GM18505 (cell line): ENCODE measurements around the gene BRI3.

Experiments used
- ATAC-seq: cut with Tn5 transposase; IDR thresholded peaks from one replicate; pipeline ENCODE4 v1.9.1; 2021; ENCODE audit not compliant: unreplicated experiment
- POLR2A ChIP-seq: IDR thresholded peaks from 4 replicates; pipeline ENCODE4 v1.6.1; 2011; ENCODE audit warnings: borderline replicate concordance; ENCODE audit not compliant: insufficient read depth, insufficient read length; ENCODE audit errors: extremely low read depth

Gene BRI3, protein sequence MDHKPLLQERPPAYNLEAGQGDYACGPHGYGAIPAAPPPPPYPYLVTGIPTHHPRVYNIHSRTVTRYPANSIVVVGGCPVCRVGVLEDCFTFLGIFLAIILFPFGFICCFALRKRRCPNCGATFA

DNA sequence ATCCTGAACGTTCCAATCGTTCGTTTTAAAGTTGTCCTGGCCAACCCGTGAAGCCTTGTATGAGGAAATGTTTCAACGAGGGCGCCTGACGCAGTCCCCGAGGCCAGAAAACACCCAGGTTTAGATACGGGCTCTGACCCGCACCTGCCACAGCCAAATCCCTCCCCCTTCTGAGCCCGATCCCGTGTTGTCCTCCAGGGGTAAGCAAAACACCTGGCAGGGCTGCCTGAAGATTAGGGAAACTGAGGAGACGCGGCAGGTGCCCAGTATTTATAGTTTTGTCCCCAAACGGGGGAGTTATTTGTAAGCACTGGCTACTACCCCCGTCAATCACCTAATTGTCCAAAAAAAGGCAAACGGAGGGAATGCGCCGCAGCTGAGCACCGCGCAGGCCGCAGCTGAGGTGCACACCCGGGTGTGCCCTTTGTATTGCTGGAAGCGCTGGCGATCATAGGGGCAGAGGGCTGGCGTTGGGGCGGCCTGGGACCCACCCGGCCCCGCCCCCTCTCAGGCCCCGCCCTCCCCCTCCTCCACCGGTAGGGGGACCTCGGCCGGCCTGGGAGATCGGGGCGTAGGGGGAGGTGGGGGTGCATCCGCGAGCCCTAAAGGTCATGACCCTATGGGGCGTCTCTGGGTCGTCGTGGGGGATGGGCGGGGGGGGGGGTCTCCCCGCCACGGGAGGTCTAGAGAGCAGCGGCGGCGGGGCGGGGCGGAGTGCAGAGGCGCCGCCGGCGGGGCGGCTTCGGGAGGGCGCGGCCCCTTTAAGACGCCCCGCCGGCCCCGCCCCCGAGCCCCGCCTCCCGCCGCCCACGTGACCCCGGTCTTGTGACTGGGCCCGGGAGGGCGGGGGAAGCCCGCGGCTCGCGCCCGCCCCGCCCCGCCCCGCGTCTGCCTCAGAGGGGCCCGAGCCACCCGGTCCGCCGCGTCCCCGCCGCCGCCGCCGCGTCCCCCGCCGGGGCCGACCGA, at the start of gene BRI3:
BRI3 (plus strand) TSS at position 896 of the 966 bp plus-strand sequence. CDS start 110 bp downstream, outside the sequence.
- TF ChIP-seq POLR2A = peak; percentile 63
- peak; percentile 73 for ATAC-seq

DNA sequence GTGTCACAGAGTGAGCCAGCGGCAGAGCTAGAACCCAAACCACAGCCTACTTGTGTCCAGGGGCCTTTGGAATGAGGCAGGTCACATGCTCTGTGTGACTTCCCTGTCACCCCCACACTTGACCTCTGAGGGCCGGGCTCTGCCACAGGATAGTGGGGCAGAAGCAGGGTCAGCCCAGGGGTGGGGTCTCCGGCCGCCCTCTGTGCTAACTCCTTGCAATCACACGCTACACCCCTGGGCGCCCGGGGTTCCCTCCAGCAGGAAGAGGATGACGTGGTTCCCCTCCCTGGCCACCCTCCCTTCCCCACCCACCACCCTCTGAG, 49.3 kb upstream of the BRI3 start:
- no peak for TF ChIP-seq POLR2A
- ATAC-seq = no peak

DNA sequence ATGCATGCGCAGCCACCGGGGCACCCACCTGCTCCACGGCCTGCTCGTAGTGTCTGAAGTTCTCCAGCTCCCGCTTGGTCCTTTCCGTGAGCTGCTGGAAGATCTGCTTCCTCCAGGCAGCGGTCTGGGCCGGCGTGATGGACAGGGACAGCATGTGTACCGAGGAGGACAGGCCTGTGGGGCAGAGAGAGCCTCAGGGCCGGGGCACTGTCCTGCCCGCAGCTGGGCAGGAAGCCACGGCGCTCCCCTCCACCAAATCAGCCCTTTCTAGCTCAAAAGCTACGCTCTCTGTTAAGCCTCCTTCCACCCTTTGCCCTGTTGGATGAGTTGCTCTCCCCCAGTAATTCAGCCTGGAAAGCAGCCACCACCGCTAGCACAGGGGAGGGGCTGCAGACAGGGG, 48.7 kb upstream of the BRI3 start:
- ATAC-seq = no peak
- no peak for TF ChIP-seq POLR2A

DNA sequence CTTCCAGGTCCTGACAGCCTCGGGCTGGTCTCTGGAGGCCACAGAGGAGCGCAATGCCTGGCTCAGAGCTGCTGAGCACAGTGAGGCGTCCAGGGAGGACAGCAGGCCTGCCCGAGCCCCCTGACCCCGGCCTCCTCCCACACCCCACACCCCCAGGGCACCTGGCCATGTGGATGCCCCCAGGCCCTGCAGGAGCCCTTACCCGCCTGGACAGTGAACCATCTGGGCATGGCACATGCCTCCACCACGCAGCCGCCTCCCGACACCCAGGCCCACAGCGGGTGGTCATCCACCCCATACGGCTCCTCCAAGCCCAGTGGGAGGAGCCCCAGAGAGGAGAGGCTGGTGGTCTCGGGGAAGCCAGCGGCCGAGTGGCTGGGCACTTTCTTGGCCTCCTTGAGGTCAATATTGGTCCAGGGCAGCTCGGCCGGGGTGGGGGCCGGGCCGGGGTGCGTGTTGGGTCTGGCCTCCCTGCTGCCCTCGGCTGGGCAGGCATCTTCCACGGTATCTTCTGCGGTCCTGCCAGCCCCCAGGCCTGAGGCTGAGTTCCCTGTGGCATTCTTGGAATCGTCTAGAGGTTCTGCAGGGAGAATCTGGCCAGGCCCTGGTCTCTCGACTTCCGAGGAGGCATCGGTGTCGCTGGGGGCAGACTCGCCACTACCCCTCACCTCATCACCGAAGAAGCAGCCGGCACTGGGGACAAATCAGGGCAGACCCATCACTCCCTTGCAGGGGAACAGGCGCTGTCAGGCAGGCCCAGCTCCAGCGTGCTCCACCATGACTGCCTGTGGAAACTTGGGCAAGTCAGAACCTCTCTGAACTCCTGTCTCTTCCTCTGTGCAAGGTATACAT, 48.0 kb upstream of the BRI3 start:
- no peak for TF ChIP-seq POLR2A
- ATAC-seq = no peak

DNA sequence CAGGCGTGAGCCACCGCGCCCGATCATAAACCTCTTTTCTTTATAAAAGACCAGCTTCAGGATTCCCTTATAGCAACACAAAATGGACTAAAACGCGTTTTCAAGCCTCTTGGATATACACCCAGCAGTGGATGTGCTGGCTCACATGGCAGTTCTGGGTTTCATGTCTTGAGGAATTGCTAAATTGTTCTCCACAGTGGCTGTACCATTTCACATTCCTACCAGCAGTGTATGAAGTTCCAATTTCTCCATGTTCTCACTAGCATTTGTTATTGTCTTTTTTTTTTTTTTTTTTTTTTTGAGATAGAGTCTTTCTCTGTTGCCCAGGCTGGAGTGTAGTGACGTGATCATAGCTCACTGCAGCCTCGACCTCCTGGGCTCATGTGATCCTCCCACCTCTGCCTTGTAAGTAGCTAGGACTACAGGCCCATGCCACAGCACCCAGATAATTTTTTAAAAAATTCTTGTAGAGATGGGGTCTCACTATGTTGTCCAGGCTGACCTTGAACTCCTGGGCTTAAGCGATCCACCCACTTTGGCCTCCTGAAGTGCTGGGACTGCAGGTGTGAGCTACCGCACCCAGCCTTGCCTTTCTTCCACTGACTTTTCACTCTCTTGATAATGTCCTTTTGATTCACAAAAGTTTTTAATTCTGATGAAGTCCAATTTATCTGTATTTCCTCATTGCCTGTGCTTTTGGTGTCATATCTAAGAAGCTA, 46.9 kb upstream of the BRI3 start:
- ATAC-seq = no peak
- TF ChIP-seq POLR2A = no peak

DNA sequence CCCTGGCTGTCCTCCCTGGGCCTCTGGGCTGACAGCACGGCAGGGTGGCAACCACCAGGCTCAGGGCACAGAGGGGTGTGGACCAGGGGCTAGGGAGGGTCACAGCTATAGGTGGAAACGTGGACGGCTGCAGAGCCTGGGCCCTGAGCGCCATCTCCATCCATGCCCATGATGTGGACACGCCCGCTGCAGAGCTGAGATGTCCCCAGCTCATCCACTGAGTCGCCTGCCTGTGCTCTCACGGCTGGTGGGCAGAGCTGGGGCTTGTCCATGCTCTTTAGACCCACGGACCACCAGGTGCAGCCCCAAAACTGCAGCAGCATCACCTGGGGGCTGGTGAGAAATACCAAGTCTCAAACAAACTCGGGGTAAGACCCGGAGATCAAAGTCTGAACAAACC, 45.6 kb upstream of the BRI3 start:
- no peak for ATAC-seq
- TF ChIP-seq POLR2A = no peak

DNA sequence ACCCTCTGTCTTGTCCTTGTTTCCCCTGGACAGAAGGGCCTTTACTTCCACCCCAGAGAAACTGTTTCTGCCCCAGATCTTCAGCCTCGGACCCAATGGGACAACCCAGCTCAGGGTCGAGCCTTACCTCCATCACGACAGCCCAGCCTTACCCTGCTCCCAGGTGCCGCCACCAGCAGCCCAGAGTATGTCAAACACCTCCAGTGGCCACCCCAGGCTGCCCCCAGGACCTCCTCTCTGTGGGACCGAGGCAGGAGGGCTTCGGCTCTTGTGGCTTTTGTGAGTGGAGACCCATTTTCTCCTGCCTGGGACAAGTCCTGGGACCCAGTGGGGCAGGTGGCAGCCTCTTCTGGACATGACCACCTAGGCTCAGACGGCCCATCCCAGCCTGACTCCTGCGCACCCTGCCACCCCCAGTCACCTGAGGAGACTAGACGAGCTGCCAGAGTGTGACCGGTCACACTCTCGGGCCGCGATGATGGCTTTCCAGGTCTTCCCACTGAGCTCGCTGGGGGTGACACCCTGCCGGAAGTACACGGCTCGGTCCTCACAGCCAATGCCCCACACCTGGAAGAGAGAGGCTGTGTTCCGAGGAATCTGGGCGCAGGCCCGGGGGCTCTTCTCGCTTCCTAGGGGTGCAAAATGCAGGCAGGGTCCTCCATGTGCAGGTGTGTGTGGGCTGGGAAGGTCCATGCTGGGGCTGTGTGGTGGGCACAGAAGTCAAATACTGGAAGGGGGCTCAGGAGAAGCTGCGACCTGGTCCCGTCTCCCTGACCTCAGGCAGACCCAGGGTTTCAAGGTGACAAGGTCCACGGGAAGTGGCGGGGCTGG, 44.9 kb upstream of the BRI3 start:
- no peak for TF ChIP-seq POLR2A
- no peak for ATAC-seq

DNA sequence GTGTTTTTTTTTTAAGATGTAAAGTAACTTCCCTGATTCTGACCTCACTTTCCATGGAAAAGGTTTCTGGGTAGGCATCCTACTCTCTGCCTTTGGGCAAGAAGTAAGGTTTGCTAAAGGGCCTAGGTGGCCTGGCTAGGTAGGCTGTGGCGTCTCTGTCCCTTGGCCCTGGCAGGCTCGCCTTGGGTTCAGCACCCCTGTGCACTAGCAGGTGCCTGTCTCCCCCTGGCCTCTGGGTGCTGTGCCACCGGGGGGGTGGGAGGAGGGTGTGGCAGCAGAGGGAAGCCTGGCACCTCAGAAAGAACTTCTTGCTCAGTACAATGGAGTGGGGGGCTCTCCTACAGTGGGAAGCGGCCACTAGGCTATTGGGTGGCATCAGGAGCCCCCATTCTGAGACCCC, 43.4 kb upstream of the BRI3 start:
- no peak for ATAC-seq
- no peak for TF ChIP-seq POLR2A

DNA sequence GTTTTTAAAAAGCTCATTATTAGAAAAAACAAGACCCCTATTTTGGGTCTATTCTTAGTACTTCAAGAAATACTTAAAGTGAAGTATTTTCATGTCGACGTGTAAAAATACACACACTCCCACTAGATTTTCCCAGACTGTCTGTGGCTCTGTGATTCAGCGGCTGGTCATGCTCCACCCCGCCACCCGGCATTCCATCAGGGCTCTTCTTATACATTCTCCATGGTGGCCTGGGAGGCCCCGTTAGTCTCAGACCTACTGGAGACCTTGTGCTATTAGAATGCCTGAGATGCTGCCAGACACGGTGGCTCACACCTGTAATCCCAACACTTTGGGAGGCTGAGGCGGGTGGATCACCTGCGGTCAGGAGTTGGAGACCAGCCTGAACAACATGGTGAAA, 42.5 kb upstream of the BRI3 start:
- TF ChIP-seq POLR2A = no peak

DNA sequence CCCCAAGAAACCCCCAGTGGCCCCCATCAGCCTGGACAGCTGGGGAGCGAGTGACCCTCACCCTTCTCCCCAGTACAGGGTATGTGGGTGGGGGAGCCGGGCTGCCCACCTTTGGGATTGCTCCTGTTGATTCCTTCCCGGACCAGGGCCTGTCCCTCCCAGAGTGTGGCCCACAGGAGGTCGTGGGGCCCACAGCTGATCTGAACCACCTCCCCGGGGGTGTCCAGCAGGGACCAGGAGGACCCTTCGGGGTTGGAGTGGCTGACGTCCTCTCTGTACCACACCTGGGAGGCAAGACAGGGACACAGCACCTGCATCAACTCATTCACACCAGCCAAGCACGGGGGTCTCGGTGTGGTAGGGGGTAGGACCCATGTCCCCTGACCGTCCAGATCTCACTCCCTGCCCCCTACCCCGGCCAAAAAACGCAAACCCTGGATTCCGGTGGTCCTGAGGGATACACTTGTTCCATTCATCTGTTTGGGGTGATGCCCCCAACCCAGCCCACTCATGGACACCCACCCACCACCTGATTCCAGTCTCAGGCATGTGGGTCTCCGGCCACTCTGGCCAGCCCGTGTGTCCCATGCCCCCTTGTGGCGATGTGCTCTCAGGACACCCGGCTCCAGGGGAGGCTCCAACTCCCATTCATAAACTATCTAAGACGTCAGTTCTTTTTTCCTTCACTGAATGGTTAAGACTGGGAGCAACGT, 40.4 kb upstream of the BRI3 start:
- ATAC-seq = no peak
- TF ChIP-seq POLR2A = no peak

More for the DNA sequence above, 42.5 kb upstream of the BRI3 start:
- ATAC-seq = no peak

DNA sequence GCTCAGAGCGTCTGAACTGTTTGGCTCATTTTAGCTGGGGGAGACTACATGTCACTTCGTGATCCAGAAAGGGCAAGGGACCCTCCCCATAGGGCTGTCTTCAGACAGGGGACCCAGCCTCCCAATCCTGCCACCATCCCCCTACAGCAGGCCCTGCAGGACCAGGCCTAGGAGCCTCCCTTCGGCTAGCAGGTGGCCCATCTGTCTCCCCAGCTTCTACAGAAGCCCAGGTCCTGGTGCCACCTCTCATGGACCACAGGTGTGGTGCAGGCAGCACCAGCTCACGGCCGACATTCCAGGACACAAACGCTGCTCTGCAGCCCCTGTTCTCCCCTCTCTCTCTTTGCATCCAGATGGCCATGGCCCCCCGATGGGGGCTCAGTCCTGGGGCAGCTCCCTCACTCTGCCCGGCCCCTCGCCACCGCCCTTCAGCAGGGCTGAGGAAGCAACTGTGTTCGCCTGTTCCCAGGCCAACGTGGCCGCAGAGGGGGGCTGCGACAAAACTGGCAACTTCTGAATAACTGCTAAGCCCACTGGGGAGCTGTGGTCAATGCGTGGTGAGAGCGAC, 39.7 kb upstream of the BRI3 start:
- ATAC-seq = no peak
- TF ChIP-seq POLR2A = no peak
